Stimulated activated CD4-positive, alpha-beta T cell treated with anti-CD3 and anti-CD28 coated beads, Interleukin-4, amount 100 ng/mL, for 4 hours (primary cell): ENCODE results near the gene ACVR1.
"Not testable (repeated sequence)": the region's sequence is repeated elsewhere in the genome, so short reads cannot be mapped to it uniquely, and the experiment has no call there.

ENCODE experiments used
- DNase-seq, 2 experiments: peaks; one replicate each; pipeline ENCODE4 v3.0.0-alpha.2; 2020

The ACVR1 gene

GRCh38 chr2:157891643-157892041 lies 15.5 kb upstream of the ACVR1 start:
- no peak for DNase-seq

GRCh38 chr2:157890969-157891642 lies 15.0 kb upstream of the ACVR1 start:
- no peak for DNase-seq

- no peak for DNase-seq
Observed at GRCh38 chr2:157887946-157888345, 11.8 kb upstream of the ACVR1 start.

GRCh38 chr2:157884533-157884932 lies 8.4 kb upstream of the ACVR1 start:
- not testable (repeated sequence) for DNase-seq

- DNase-seq = no peak
Observed at GRCh38 chr2:157880927-157881326, 4.8 kb upstream of the ACVR1 start.

GRCh38 chr2:157877761-157878400 lies 1.8 kb upstream of the ACVR1 start:
- DNase-seq = no peak

GRCh38 chr2:157876786-157877138 lies 632 bp upstream of the ACVR1 start:
- DNase-seq = no peak

- peak in 1 of 2 experiments; percentile 65 for DNase-seq
Observed at GRCh38 chr2:157875641-157876065, 477 bp downstream of the ACVR1 start.

GRCh38 chr2:157874997-157875640 lies 1.0 kb downstream of the ACVR1 start:
- no peak for DNase-seq

GRCh38 chr2:157874348-157874747 lies 1.8 kb downstream of the ACVR1 start:
- no peak for DNase-seq

- no peak for DNase-seq
Observed at GRCh38 chr2:157872791-157873190, 3.3 kb downstream of the ACVR1 start.

GRCh38 chr2:157871415-157871814 lies 4.7 kb downstream of the ACVR1 start:
- DNase-seq = no peak

GRCh38 chr2:157868993-157869392 lies 7.1 kb downstream of the ACVR1 start:
- DNase-seq = no peak

- DNase-seq = no peak
Observed at GRCh38 chr2:157867703-157868102, 8.4 kb downstream of the ACVR1 start.

- DNase-seq = no peak
Observed at GRCh38 chr2:157866666-157867642, 9.2 kb downstream of the ACVR1 start.

- no peak for DNase-seq
Observed at GRCh38 chr2:157866202-157866601, 9.9 kb downstream of the ACVR1 start.

GRCh38 chr2:157864857-157865430 lies 11.2 kb downstream of the ACVR1 start:
- DNase-seq = no peak

GRCh38 chr2:157858846-157859245 lies 17.3 kb downstream of the ACVR1 start:
- no peak for DNase-seq

- no peak for DNase-seq
Observed at GRCh38 chr2:157857881-157858280, 18.2 kb downstream of the ACVR1 start.

GRCh38 chr2:157856187-157856515 lies 20.0 kb downstream of the ACVR1 start:
- no peak for DNase-seq

GRCh38 chr2:157853820-157854219 lies 22.3 kb downstream of the ACVR1 start:
- no peak for DNase-seq

- no peak for DNase-seq
Observed at GRCh38 chr2:157853211-157853610, 22.9 kb downstream of the ACVR1 start.

GRCh38 chr2:157849591-157849990 lies 26.5 kb downstream of the ACVR1 start:
- DNase-seq = no peak
